ENCODE results near the gene SPPL2B.

Gene SPPL2B

DNA sequence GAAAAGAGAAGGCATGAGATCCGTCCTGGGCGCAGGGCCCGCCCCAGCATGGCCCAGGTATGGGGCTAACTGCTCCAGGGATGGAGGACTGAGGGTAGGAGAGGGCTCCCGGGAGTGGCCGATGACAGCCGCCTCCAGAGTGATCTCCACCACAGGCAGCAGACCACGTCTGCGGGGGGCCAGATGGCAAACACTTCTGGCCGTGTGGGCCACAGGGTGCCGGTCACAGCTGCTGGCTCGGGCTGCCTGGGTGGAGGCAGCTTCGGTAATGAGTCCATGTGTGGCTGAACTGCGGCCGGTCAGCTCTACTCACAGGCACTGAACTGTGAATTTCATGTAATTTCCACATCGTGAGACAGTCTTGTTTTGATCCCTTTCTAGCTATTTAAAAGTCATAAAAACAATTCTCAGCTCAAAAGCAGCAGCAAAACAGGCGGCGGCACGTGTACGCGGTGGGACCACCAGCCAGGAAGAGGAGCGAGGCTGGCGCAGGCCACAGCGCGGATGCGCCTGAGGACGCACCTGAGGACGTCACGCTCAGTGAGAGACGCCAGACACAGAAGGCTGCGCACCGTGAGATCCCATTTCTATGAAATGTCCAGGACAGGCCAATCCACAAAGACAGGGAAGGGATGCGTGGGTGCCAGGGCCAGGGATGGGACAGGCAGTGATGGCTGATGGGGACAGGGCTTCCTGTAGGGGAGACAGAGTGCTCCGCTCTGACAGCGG, 4.1 kb upstream of the SPPL2B start:
- DNase-seq, result no peak

DNA sequence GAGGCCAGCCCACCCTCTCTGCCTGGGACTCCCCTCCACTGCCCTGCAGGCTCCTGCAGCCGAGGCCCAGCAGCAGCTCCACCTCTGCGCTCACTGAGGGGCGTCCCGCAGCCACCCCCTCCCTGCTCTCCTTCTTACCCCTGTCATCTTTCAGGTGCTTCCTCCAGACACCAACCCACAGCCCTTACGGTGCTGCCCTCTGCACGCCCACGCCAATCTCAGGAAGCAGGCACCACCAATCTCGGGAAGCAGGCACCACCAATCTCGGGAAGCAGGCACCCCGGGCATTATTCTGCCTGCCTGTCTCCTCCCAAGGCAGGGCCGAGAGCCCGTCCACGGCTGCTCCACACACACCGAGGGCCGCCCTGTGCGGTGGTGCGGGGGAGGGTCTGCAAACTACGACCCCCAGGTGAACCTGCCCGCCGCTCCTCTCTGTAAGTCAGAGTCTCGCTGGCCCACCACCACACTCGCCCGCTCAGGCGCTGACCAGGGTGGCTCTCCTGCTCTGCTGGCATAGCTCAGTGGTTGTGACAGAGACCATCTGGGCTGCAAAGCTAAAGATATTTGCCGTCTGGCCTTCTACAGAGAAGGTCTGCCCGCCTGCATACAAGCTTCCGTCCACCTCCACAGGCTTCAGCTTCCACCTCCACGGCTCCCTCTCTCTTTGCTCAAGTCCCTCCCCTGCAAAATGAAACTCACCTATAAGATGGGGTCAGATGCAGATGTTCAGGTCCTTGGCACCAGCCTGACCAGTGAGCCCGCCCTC, 3.0 kb upstream of the SPPL2B start:
- no peak for DNase-seq

DNA sequence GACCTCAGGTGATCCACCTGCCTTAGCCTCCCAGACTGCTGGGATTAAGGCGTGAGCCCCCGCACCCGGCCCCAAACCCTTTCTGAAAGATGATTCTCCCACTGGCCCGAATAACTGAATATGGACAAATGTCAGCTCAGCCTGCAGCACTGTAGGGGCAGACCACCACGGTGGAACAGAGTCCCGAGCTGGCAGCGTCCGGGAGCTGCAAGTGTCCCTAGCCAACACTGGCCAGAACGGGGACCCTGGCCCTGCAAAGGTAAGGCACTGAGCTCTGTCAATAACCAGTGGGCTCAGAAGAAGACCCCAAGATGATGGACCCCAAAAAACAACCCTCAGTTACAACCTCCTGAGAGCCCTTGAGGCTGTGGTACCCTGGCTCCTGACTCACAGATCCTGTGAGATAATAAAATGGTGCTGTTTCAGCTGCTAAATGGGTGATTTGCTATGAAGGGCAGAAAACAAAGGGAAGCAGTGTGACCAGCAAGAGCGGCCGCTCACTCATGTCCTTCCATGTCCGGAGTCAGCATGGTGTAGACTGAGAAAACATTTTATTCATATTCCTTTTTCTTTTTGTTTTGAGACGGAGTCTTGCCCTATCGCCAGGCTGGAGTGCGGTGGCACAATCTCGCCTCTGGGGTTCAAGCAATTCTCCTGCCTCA, 1.7 kb upstream of the SPPL2B start:
- no peak for DNase-seq

DNA sequence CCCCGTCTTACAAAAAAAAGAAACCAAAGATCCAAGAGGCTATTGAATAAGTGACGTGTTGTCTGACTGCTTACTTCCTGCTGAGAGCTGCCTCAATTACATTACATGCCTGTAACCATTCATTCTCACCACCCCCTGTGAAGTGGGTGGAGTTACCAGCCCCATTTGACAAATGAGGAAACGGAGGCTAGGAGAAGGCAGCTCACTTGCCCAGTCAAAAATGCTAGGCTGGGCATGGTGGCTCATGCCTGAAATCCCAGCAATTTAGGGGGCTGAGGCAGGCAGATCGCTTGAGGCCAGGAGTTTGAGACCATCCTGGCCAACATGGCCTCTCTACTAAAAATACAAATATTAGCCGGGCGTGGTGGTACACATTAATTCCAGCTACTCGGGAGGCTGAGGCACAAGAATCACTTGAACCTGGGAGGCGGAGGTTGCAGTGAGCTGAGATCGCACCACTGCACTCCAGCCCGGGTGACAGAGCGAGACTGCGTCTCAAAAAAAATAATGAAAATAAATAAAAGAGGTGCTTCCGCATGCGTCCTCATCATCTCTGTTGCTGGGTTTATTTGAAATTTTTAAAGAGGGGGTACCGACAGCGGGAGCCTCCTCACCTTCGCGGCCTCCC, 597 bp upstream of the SPPL2B start:
- DNase-seq, result peak; percentile 45

DNA sequence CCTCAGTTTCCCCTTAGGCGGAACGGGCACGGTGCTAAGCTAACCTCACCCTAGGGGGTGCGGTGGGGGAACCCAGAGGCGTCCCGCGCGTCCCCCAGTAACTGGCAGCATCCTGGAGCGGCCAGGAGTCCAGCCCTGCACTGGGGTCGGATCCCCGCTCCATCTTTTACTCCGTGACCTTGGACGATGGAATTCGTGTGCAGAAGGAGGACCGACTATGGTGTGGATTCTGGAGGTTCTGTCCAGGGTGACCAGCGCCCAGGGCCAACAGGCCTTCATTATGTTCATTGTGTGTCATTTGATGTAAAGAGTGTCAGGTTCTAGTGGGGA, 630 bp downstream of the SPPL2B start:
- no peak for DNase-seq

GRCh38 chr19:2329501-2329916, 1.0 kb downstream of the SPPL2B start:
- DNase-seq, result no peak

GRCh38 chr19:2330255-2330631, 1.8 kb downstream of the SPPL2B start:
- no peak for DNase-seq

DNA sequence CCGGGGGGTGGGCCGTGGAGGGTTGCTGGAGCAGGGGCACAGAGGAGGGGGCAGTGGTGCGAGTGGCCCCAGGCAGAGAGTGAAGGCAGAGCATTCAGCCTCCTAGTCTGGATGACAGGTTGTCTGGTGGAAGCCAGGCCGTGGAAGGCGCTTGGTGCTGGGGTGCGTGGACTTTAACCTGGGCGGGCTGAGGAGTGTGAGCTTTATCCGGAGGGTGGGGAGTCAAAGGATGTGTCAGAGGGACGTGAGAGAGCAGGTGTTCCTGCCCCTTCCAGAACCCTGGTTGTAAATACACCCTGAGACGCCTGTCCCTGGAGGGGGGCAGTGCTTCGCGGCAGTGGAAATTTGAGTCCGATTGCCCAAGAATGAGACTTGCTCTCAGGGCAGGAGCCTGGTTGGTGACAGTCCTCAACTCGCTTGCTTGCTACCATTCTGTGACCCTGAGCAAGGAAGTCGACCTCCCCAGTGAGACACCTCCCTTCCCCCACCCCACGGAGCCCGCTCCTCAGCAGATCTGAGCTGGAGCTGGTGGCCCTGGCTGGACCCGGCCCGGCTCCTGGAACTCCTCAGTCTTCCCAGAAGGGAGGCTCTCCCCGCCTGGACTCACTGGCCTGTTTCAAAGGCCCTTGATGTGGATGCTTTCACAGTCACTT, 2.3 kb downstream of the SPPL2B start:
- DNase-seq, result peak; percentile 29

DNA sequence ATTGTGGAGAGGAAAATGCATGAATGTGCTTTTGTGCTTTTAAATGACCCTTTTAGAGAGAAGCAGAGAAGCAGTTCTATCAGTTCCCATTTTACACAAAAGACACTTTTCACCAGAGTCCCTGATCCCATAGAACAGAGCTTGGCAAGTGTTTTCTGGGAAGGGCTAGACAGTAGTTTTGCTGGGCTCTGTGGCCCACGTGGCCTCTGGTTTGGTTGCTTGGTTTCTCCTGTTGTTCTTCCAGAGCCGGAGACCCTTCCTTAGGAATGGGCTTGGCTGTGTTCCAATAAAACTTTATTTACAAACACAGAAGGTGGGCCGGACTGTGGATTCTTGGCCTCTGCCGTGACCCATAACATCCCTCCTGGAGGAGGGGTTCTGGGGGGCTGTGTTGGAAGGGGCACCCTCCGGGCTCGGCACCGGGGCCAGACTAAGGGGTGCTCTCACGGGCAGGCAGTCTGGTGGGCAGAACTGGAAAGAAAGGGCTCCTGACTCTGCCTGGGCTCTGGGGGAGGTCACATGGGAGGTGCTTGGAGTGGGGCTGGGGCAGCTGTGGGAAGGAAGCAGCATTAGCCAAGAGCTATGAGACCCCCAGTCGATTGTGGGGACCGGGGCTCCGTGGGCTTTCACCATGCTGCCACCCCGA, 3.2 kb downstream of the SPPL2B start:
- DNase-seq, result no peak

DNA sequence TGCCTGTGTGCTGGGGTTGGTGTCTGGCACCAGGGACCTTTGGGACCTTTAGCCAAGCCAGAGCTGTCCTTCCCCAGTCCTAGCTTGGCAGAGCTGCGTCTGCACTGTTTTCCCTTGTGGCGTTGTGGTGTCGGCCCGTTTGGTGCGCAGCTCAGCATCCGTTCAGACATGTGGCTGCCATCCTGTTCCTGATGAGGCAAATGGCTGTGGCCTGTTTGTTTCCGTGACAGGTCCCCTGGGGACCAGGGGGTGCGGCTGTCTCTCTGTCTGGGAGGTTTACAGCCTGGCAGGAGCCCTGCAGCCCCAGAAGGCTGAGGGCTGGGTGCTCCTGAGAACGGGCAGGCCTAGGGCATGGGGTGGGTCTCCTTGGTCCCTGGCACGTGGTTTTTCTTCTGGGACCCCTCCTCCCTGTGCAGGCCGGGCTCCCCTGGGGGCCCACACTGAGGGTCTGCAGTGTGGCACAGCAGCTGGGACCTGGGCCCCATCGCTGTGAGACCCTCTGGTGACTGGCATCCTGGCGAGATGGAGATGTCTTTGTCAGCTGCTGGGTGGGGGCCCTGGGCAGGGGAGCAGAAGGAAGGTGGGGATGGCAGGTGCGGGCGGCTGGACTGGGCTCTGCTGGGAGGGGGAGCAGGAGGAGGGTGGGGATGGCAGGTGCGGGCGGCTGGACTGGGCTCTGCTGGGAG, 4.0 kb downstream of the SPPL2B start:
- peak; percentile 61 for DNase-seq

- peak; percentile 92 for DNase-seq
These were observed 4.7 kb downstream of the SPPL2B start for GRCh38 chr19:2333027-2333806.

GRCh38 chr19:2333807-2334211, 5.3 kb downstream of the SPPL2B start:
- DNase-seq, result no peak

- DNase-seq, result no peak
These were observed 5.9 kb downstream of the SPPL2B start for GRCh38 chr19:2334426-2334825.

DNA sequence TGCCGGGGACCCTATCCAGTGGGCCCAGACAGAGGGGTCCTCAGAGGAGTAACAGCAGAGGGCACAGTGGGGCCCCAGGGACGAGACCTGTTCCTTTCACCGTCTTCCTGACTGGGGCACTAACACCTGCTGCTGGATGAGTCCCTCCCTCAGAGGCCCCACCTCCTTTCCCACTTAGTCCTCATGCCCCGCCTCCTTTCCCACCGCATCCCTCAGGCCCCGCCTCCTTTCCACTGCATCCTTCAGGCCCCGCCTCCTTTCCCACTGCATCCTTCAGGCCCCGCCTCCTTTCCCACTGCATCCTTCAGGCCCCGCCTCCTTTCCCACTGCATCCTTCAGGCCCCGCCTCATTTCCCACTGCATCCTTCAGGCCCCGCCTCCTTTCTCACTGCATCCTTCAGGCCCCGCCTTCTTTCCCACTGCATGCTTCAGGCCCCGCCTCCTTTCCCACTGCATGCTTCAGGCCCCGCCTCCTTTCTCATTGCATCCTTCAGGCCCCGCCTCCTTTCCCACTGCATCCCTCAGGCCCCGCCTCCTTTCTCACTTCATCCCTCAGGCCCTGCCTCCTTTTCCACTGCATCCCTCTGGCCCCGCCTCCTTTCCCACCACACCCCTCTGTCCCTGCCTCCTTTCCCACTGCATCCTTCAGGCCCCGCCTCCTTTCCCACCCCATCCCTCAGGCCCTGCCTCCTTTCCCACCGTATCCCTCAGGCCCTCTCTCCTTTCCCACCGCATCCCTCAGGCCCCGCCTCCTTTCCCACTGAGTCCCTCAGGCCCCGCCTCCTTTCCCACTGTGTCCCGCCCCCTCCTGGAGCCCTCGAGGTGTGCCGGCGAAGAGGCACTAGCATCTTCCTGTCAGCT, 6.7 kb downstream of the SPPL2B start:
- no peak for DNase-seq

DNA sequence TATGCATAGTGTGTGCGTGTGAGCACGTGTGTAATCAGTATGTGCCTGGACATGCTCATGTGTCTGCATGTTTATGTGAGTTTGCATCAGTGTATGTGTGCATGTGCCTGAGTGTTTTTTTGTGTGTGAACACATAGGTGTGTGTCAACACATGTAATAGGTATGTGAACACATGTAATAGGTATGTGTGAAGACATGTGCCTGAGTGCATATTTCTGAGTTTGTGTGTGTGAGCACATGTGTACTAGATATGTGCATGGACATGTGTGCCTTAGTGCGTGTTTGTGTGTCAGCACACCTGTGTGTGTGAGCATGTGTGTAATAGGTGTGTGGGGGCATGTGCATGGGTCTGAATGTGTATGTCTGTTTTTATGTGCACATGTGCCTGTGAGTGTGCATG, 7.4 kb downstream of the SPPL2B start:
- DNase-seq, result no peak

DNA sequence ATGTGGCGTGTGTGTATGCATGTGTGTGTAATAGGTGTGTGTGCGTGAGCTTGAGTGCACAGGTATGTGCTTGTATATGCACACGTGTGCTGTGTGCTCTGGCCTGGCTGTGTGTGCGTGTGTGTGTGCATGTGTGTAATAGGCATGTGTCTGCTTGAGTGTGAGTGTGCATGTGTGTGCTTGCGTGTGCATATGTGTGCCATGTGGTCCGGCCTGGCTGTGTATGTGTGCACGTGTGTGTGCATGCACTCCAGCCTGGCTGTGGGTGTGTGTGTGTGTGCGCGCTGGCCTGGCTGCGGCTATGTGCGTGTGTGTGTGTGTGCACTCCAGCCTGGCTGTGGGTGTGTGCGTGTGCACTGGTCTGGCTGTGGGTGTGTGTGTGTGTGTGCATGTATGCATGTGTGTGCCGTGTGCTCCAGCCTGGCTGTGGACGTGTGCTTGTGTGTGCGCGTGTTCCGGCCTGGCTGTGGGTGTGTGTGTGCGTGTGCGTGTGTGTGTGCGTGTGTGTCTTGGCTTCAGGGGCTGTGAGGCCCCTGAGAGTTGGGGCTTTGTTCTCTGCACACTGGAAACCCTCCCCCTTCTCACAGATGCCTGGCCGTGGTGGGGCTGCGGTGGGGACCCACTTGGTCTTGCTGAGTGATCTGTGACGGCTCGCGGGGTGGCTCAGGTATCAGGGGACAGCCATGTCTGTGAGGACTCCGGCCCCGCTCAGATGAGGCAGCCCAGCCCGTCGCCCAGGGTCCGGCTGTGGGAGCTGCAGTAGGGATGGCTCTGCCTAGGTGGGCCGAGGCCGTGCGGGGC, 8.2 kb downstream of the SPPL2B start:
- no peak for DNase-seq

DNA sequence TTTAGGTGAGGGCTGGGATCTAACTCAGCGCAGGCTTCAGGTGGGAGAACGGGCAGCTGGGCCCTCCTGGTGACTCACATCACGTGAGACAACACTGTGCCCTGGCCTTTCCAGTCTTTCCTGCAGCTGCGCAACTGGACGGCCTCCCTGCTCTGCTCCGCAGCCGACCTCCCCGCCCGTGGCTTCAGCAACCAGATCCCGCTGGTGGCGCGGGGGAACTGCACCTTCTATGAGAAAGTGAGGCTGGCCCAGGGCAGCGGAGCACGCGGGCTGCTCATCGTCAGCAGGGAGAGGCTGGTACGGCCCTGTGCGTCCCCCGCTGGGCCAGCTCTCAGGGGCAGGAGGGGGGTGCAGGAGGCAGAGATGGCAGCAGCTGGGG, 8.8 kb downstream of the SPPL2B start:
- no peak for DNase-seq

GRCh38 chr19:2338055-2338615, 9.7 kb downstream of the SPPL2B start:
- no peak for DNase-seq
